ENCODE measurements around the gene ATP5PO. TPM values are rescaled to one million over a fixed set of nuclear protein-coding genes. Genes with fewer than 3 reads are reported as not detected.

ATP5PO gene
- total RNA-seq, 1 experiment from 2014 or later = 264 TPM

DNA sequence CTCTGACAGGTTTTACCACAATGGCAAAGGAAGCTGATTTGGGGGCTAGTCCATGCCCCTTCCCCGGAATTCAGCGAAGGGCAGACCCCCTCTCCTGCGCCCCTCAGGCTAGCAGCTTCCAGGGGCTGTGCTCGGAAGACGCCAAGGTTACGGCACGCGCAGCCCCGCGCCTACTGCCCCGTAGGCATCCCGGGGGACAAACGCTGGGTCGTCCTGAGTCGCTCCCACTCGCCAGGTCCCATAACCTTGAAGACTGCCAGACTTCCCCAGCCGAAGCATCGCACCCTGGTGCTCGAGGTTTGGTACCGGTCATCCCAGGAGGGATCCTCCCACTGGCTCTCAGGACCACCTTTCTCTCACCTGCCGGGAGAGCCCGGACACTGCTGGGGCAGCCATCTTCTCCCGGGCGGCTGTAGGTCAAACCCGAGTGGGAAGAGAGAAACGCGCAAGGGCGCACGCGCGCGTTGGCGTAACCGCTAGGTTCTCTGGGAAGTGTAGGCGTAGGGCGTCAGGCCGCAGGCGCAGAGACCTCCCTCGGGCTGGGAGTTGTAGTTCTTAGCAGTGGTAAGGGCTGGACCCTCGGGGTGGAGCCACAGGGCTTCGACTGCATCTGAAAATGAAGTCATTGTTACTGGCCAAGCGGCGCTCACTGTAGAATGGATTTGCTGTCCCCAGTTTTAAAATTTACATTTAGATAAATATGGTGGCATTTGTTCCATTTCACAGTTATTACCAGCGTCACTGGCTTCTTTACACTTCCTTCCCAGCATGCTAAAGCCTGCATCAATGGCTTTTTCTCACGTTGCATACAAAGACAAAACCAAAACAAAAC lies at the start of gene ATP5PO (continued):
- TF ChIP-seq AR (CRISPR knock-in tag; IDR thresholded peaks at IDR 0.05) (no peak), PRDM15 (CRISPR knock-in tag; IDR thresholded peaks at IDR 0.05) (no peak), TEAD1 (CRISPR knock-in tag; IDR thresholded peaks at IDR 0.05) (peak; percentile 75; the same call in 1 of the 2 replicates), NFATC4 (CRISPR knock-in tag; IDR thresholded peaks at IDR 0.05) (no peak), IRF2 (CRISPR knock-in tag; IDR thresholded peaks at IDR 0.05; ENCODE audit: borderline replicate concordance, low read depth) (no peak), ZNF423 (CRISPR knock-in tag; IDR thresholded peaks at IDR 0.05) (no peak), ELF4 (CRISPR knock-in tag; IDR thresholded peaks at IDR 0.05; ENCODE audit: low read depth) (no peak), ZNF671 (CRISPR knock-in tag; IDR thresholded peaks at IDR 0.05) (no peak), ARID4B (CRISPR knock-in tag; IDR thresholded peaks at IDR 0.05; ENCODE audit: borderline replicate concordance) (no peak; the same call in 1 of the 2 replicates), ZMAT4 (CRISPR knock-in tag; IDR thresholded peaks at IDR 0.05) (no peak), CTCF (IDR thresholded peaks at IDR 0.05) (no peak)
- TF ChIP-seq, protein P1, sequence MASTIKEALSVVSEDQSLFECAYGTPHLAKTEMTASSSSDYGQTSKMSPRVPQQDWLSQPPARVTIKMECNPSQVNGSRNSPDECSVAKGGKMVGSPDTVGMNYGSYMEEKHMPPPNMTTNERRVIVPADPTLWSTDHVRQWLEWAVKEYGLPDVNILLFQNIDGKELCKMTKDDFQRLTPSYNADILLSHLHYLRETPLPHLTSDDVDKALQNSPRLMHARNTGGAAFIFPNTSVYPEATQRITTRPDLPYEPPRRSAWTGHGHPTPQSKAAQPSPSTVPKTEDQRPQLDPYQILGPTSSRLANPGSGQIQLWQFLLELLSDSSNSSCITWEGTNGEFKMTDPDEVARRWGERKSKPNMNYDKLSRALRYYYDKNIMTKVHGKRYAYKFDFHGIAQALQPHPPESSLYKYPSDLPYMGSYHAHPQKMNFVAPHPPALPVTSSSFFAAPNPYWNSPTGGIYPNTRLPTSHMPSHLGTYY (CRISPR knock-in tag; IDR thresholded peaks at IDR 0.05) = no peak
- TF ChIP-seq, protein P2, sequence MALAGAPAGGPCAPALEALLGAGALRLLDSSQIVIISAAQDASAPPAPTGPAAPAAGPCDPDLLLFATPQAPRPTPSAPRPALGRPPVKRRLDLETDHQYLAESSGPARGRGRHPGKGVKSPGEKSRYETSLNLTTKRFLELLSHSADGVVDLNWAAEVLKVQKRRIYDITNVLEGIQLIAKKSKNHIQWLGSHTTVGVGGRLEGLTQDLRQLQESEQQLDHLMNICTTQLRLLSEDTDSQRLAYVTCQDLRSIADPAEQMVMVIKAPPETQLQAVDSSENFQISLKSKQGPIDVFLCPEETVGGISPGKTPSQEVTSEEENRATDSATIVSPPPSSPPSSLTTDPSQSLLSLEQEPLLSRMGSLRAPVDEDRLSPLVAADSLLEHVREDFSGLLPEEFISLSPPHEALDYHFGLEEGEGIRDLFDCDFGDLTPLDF (CRISPR knock-in tag; IDR thresholded peaks at IDR 0.05) = 0 out of 2 replicates have a peak, but pooled peaks have one; percentile 53
- TF ChIP-seq, protein P3, sequence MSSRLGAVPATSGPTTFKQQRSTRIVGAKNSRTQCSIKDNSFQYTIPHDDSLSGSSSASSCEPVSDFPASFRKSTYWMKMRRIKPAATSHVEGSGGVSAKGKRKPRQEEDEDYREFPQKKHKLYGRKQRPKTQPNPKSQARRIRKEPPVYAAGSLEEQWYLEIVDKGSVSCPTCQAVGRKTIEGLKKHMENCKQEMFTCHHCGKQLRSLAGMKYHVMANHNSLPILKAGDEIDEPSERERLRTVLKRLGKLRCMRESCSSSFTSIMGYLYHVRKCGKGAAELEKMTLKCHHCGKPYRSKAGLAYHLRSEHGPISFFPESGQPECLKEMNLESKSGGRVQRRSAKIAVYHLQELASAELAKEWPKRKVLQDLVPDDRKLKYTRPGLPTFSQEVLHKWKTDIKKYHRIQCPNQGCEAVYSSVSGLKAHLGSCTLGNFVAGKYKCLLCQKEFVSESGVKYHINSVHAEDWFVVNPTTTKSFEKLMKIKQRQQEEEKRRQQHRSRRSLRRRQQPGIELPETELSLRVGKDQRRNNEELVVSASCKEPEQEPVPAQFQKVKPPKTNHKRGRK (CRISPR knock-in tag; IDR thresholded peaks at IDR 0.05; ENCODE audit: borderline replicate concordance) = no peak
- TF ChIP-seq, protein P4, sequence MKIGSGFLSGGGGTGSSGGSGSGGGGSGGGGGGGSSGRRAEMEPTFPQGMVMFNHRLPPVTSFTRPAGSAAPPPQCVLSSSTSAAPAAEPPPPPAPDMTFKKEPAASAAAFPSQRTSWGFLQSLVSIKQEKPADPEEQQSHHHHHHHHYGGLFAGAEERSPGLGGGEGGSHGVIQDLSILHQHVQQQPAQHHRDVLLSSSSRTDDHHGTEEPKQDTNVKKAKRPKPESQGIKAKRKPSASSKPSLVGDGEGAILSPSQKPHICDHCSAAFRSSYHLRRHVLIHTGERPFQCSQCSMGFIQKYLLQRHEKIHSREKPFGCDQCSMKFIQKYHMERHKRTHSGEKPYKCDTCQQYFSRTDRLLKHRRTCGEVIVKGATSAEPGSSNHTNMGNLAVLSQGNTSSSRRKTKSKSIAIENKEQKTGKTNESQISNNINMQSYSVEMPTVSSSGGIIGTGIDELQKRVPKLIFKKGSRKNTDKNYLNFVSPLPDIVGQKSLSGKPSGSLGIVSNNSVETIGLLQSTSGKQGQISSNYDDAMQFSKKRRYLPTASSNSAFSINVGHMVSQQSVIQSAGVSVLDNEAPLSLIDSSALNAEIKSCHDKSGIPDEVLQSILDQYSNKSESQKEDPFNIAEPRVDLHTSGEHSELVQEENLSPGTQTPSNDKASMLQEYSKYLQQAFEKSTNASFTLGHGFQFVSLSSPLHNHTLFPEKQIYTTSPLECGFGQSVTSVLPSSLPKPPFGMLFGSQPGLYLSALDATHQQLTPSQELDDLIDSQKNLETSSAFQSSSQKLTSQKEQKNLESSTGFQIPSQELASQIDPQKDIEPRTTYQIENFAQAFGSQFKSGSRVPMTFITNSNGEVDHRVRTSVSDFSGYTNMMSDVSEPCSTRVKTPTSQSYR (CRISPR knock-in tag; IDR thresholded peaks at IDR 0.05) = peak; percentile 49; the same call in 1 of the 2 replicates

Measured in WTC11 (cell line).